ENCODE results near the gene ERG. TPM values are rescaled to one million over a fixed set of nuclear protein-coding genes. Genes with fewer than 3 reads are reported as not detected.

The ERG gene
- total RNA-seq, 1 experiment from 2014 or later, result 4.4 TPM

DNA sequence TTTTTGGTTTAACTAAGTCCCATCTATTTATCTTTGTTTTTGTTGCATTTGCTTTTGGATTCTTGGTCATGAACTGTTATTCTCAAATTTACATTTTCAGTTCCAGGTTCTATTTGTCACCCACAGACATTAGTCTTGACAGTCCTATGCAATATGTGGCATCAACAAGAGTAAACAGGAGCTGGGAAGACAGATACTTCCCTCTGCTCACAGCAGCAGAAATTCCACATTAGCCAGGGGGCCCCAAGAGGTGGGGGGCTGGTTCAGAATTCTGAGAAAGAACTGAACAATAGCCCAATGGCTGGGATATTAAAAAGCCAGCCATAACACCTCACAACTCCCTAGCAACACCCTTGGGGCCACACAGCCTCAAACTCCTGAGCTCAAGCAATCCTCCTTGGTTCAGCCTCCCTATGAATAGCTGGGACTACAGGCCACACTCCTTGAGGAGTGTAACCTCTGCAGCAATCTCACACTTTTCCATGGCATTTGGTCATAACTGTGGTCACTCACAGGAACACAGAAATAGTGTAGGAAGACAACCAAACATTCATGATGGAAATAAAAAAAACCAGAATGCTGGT lies 67.8 kb downstream of the ERG start:
- Histone ChIP-seq H3K27me3 (no peaks in the 10 kb centered on the region), H3K9me3 (no peaks in the 10 kb centered on the region), H3K4me3 (no peak overlapping the region), H3K36me3 (no peaks in the 10 kb centered on the region; the same call in none of the 2 replicates)
- no peak for DNase-seq

DNA sequence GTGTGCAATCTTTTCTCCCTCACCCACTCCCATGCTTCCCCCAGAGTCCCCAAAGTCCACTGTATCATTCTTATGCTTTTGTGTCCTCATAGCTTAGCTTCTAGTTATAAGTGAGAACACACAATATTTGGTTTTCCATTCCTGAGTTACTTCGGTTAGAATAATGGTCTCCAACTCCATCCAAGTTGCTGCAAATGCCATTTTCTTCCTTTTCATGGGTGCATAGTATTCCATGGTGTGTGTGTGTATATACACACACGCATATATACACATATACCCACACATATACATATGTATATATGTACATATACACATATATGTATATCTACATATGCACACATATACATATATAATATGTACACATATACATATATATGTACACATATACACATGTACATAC lies 69.3 kb downstream of the ERG start:
- DNase-seq, result no peak
- Histone ChIP-seq H3K9me3 (no peaks in the 10 kb centered on the region), H3K36me3 (no peaks in the 10 kb centered on the region; the same call in none of the 2 replicates), H3K4me3 (no peak overlapping the region), H3K27me3 (no peaks in the 10 kb centered on the region)

DNA sequence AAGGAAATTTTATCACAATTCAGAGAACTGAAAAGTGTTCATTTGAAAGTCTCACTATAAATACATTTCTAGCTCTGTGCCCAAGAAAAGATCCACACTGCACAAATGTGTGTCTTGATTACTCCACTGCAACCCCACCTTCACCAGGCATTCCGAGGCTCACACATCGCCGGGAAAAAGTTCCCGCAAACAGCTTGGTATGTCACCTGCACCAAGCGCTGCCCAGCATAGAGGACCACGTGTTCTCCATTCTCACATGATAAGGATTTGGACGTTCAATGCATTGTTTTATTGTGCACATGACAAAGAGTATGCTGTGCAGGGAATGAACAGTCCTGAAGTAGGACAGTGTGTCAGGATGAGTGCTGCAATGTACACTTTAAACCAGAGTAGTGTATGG lies 70.1 kb downstream of the ERG start:
- Histone ChIP-seq H3K36me3 (no peaks in the 10 kb centered on the region; the same call in none of the 2 replicates), H3K4me3 (no peak overlapping the region), H3K27me3 (no peaks in the 10 kb centered on the region), H3K9me3 (no peaks in the 10 kb centered on the region)
- DNase-seq, result no peak

DNA sequence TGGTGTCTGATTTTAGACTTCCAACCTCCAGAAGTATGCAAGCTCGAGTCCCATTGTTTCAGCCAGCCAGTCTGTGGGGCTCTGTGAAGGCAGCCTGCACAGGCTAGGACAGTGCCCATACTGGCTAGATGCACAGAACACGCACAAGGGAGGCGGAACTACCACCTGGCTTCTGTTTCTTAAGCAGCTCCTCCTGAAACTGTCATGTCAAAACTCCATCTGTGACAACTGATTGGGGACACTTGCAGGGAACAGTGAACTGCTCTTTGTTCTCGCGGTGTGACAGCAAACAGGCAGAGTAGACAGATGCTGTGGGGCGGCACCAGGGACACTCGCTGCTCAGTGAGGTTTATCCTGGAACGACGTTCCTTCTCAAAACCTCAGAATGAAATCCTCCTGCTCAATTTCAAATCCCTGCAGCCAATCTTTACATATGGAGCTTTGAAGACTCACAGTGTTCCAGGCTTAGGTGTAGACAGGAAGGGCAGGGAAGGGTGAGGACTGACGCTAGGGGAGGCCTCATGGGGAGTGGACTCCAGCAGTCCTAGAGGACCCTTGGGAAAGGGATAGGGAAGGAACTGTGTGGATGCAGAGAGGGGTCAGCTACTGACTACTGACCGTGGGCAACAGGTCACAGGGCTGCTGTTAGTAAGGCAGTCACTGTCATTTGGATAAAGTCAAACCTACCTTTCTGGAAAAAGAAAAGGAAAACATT lies 73.8 kb downstream of the ERG start:
- no peak for DNase-seq
- Histone ChIP-seq H3K4me3 (no peak overlapping the region), H3K27me3 (no peaks in the 10 kb centered on the region), H3K36me3 (peaks cover 5% of the 10 kb centered on the region), H3K9me3 (no peaks in the 10 kb centered on the region)

DNA sequence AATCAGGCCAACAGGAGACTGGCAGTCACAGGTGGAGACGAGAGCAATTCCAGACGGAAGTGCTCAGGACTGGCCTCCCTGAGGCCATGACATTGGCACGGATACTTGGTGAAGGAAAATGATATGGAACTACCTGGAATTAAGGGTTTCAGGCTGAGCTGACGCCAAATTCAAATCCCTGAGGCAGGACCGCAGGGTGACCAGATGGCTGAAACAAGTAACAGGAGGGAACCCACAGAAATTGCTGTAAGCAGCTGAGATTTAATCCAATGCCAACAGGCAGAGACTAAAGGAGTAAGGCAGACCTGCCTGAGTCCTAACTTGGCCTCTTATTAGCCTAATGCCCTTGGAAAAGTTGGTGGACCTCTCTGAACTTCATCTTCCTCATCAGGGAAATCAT lies 76.2 kb downstream of the ERG start:
- Histone ChIP-seq H3K36me3 (peaks cover 7% of the 10 kb centered on the region), H3K4me3 (no peak overlapping the region), H3K9me3 (no peaks in the 10 kb centered on the region), H3K27me3 (no peaks in the 10 kb centered on the region)
- no peak for DNase-seq

DNA sequence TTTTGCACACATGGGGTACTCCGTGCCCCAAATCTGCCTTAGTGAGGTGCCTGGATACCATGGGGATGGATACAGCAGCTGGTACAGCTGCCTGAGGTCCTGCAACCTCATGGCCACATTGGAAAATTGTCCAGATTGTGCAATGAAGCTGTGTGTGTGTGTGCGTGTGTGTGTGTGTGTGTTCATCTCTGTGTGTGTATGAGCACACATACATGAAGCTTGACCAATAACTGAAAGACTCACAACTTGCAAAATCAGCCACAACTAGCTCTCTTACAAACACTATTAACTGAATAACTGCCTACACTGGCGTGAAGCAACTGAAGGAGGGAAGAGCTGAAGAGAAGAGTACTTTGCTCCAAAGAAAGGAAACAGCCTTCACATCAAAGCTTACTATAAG lies 78.1 kb downstream of the ERG start:
- Histone ChIP-seq H3K9me3 (no peaks in the 10 kb centered on the region), H3K36me3 (peaks cover 9% of the 10 kb centered on the region), H3K27me3 (no peaks in the 10 kb centered on the region), H3K4me3 (no peak overlapping the region)
- no peak for DNase-seq

DNA sequence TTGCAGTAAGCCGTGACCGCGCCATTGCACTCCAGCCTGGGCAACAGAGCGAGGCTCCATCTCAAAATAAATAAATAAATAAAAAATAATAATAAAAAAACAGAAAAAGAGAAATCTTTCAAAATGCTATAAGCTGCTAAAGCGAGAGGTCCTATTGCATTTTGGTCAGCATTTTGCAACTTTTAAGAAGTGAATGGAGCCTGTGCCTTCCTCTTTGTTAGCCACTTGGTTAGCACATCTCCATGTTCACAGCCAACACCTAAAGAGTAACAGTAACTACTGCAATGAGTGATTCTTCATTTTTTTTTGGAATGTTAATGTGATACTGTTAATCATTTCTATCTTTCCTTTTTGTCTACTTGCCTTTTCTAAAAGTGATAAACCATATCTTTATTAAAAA lies 80.6 kb downstream of the ERG start:
- DNase-seq, result no peak
- no peaks in the 10 kb centered on the region for H3K27me3 ChIP-seq
- no peak overlapping the region for H3K4me3 ChIP-seq
- peaks cover 12% of the 10 kb centered on the region for H3K36me3 ChIP-seq
- H3K9me3 ChIP-seq, result no peaks in the 10 kb centered on the region

DNA sequence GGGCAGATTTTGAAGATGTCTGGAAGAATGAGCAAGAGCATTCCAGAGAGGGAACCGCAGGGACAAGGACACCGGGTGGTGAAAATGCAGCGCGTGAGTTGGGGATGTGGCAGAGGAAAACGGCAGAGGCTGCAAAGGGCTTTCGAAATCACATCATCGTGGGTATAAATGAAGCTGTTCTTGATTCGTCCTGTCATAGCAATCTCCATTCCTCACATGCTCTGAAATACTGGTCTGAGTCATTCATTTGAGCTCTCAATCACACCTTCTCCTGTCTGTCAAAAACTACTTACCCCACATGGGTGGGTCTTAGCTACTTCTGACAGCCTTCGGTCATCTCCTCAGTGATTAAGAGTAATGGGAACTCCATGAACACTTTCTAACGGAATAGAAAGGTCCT lies 81.5 kb downstream of the ERG start:
- no peak overlapping the region for H3K4me3 ChIP-seq
- H3K27me3 ChIP-seq, result no peaks in the 10 kb centered on the region
- peaks cover 7% of the 10 kb centered on the region for H3K36me3 ChIP-seq
- H3K9me3 ChIP-seq, result no peaks in the 10 kb centered on the region
- DNase-seq, result no peak

DNA sequence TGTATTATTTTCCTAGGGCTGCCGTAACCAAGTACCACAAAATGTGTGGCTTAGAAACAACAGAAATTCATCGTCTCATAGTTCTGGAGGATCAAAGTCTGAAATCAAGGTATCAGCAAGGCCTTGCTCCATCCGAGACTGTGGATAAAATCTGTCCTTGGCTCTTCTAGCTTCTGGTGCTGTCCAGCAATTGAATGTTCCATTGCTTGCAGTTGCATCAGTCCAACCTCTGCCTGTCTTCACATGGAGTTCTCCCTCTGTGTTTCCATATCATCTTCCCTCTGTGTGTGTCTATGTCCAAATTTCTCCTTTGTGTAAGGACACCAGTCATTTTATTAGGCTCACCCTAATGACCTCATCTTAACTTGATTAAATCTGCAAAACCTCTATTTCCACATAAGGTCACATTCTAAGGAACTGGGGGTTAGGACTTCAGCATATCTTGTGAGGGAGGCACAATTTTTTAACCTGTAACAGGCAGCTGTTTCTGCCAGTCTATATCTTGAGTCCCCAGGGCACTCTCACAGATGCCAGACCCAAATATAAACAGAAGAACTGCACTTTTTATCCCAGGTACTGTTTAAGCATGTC lies 84.2 kb downstream of the ERG start:
- DNase-seq, result no peak

DNA sequence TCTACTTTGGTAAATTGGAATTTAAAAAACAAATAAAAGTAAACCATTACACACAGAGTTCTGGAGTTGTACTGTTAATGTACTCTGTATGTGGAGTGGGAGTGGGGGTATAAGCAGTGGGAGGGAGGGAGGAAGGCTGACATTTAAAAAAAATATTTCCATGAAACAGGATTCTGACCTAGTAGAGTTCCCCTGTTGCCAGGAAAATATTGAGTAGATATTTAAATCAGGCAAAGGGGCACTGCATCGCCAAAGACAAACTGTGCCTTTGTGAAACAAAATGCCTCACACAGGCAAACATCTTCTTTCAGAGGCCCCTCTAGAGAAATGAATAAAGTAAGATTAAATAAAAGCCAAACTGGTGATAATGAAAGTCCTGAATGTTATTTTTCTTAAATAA lies 87.8 kb downstream of the ERG start:
- no peak for DNase-seq
- Histone ChIP-seq H3K9me3 (no peaks in the 10 kb centered on the region), H3K4me3 (no peak overlapping the region), H3K27me3 (no peaks in the 10 kb centered on the region), H3K36me3 (peaks cover 3% of the 10 kb centered on the region; the same call in 1 of the 2 replicates)

More for the DNA sequence above, 84.2 kb downstream of the ERG start:
- H3K36me3 ChIP-seq, result peaks cover 7% of the 10 kb centered on the region
- H3K27me3 ChIP-seq, result no peaks in the 10 kb centered on the region
- no peak overlapping the region for H3K4me3 ChIP-seq
- no peaks in the 10 kb centered on the region for H3K9me3 ChIP-seq

DNA sequence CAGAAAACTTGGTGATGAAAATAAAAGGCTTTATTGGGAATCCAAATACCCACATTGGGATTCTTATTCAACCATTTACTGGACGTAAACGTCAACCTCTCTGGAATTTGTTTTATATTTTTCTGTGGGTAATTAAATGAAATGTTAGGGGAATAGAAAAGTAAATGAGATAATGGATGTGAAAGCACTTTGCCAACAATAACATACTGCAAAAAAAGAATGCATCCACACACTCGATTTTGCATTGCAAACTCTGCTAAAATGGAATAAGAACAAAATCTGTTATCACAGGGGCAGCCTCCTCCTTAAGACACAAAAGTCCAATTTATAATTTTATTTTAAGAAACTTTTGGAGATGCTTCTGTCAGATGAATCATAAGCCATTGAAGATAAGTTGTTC lies 88.4 kb downstream of the ERG start:
- no peaks in the 10 kb centered on the region for H3K9me3 ChIP-seq
- H3K4me3 ChIP-seq, result no peak overlapping the region
- H3K27me3 ChIP-seq, result no peaks in the 10 kb centered on the region
- DNase-seq, result no peak
- peaks cover 3% of the 10 kb centered on the region; the same call in 1 of the 2 replicates for H3K36me3 ChIP-seq

DNA sequence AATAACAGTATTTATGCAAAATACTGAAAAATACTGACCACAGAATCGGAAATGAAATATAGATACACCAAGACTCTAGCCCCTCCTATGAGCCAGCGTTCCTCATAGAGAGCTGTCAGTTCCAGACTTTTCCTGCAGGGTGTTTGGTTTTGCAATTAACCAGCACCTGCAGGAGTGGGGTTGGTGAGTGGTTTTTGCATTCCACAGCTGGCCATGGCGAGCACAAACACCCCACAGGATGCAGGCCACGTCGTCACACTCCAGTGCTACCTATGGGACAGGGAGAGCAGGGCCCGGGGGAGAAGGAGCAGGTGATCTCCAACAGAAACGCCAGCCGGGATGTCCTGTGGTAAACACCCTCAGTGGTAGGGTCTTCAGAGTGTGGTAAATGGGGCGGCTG lies 94.1 kb downstream of the ERG start:
- Histone ChIP-seq H3K9me3 (no peaks in the 10 kb centered on the region), H3K27me3 (no peaks in the 10 kb centered on the region), H3K36me3 (no peaks in the 10 kb centered on the region; the same call in 1 of the 2 replicates), H3K4me3 (no peak overlapping the region)
- no peak for DNase-seq

DNA sequence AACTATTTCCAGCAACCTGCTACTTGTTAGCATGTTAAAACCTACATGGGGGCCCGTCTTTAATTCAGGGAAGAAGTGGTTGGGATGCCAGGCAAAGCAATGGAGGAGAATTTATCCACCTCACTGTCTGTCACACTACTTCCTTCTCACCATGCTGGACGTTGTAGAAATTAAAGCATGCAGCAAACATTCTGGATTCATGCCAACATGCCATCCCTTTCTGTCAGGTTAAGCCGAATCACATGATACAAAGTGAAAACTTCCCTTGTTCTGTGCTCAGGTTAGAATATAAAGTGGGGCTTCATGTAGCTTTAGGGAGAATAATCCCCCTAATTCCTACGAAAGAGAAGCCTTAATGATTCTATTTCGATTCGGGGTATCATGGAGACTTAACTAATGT lies 95.5 kb downstream of the ERG start:
- no peaks in the 10 kb centered on the region; the same call in 1 of the 2 replicates for H3K36me3 ChIP-seq
- H3K27me3 ChIP-seq, result no peaks in the 10 kb centered on the region
- no peak overlapping the region for H3K4me3 ChIP-seq
- H3K9me3 ChIP-seq, result no peaks in the 10 kb centered on the region
- no peak for DNase-seq

DNA sequence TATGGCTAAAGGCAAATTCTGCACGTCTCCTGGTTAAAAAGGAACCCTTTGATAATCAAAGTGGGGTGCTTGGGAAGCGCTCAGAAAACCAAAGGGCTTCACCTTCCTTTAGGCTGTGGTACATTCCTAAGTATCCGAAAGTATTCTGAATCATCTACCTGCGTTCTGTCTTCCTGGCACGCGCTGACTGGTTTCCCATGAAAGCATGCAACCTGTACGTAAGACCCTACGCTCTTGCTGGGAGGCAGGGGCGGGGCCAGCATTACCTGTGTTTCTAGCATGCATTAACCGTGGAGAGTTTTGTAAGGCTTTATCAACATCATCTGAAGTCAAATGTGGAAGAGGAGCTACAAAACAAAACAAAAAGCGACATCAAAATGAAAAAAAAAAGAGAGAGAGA lies 96.0 kb downstream of the ERG start:
- Histone ChIP-seq H3K27me3 (no peaks in the 10 kb centered on the region), H3K9me3 (no peaks in the 10 kb centered on the region), H3K4me3 (no peak overlapping the region), H3K36me3 (no peaks in the 10 kb centered on the region; the same call in 1 of the 2 replicates)
- no peak for DNase-seq

DNA sequence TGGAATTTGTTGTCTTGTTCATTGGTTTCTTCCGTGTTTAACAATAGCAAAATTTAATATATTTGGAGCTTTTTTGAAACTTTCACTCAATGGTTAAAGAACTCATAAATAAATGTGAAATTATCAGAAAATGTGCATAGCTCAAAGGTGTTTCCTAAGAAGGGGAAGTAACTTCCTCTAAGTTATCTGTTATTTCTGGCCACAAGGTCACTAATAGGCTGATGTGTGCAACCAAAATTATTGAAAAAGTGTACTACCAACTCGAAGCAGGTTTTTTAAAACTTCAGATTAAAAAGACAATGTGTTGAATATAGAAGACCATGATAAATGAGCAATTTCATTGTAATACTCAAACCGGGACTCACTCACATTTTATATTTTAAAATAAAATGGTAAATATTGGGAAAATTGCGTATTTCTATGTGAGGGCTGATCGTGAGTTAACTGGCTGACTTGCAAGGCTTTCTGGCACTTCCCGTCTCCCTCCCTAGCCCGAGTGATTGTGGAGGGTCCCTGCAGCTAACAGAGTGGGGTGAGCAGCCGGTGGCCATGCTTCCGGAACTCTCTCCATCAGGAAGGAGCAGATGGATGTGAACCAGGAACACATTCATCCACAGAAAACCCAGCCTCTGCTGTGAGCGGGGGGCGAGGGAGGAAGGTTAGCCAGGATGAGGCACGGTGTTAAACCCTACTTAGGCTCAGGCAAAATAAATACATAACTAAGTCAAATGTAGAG lies 96.9 kb downstream of the ERG start:
- Histone ChIP-seq H3K9me3 (no peaks in the 10 kb centered on the region), H3K27me3 (no peaks in the 10 kb centered on the region), H3K4me3 (no peak overlapping the region), H3K36me3 (no peaks in the 10 kb centered on the region; the same call in 1 of the 2 replicates)
- no peak for DNase-seq

DNA sequence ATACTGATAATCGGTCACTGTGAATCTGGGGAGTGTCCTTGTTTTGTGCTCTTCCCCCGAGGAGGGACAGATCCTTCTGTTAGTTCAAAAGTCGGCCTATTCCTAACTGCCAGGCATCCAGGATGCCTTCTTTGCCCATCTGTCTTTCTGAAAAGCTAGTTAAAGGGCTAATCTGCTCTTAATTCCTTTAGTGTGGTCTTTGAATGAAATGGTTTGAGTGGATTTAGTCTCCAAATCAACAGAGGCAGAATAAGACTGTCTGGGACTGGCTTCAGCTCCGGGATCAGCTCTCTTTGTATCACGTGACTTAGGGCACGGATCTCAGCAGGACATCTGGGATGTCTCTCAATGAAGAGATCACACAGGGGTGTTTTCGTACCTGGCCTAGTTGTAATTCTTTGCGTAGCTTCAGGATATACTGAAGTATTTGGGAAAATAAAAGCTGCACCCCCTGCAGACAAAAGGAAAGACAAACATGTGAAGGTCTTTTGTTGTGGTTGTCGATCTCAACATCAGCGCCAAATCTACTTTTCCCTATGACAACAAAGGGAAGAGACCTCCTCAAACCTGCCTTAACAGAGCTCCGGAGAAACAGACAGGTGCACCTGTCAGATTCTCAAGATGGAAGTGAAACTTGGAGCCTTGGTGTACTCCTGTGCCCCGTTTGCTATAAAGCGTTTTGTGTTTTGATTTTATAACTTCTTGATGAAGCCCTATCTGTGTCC lies 97.9 kb downstream of the ERG start:
- H3K36me3 ChIP-seq, result no peaks in the 10 kb centered on the region; the same call in 1 of the 2 replicates
- H3K27me3 ChIP-seq, result no peaks in the 10 kb centered on the region
- H3K9me3 ChIP-seq, result no peaks in the 10 kb centered on the region
- no peak for DNase-seq
- no peak overlapping the region for H3K4me3 ChIP-seq

DNA sequence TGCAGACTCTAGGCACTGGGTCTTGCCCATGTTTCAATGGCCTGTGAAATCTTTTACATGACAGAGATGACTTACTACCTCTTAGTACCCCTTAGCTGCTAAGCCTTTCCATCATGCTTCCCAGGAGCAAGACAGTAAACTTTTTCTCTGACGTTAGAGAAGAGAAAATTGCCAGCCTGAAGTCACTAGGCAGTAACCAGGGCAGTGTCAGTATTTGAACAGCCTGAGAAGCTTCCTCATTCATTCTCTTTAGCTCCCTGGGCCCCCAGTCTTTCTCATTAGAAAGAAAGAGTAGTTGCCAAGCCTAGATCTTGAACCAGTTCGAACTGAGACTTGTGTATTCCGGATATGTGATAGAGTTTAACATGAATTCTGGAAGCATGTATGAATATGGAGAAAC lies 99.2 kb downstream of the ERG start:
- Histone ChIP-seq H3K9me3 (no peaks in the 10 kb centered on the region), H3K4me3 (no peak overlapping the region), H3K27me3 (no peaks in the 10 kb centered on the region), H3K36me3 (peaks cover 3% of the 10 kb centered on the region)
- no peak for DNase-seq
